Mesenchymal stem cell (in vitro differentiated cells and primary cell): ENCODE results near the gene POLR1H.
A peak's percentile ranks its signal among the peaks of the same experiment; 100 is the strongest.

Experiments
- DNase-seq: peaks from one replicate; pipeline ENCODE4 v3.0.0-alpha.2; 2013
- H2AFZ ChIP-seq: one replicate; pipeline ENCODE4 v1.6.1; 2013; ENCODE audit warnings: low read depth, mild to moderate bottlenecking, control low read depth, inconsistent platforms, low read length, moderate library complexity
- H2AK5ac ChIP-seq: 2 replicates; pipeline ENCODE4 v1.6.1; 2013; ENCODE audit warnings: low read length, moderate library complexity, mild to moderate bottlenecking, inconsistent platforms; ENCODE audit not compliant: severe bottlenecking
- H2BK120ac ChIP-seq: one replicate; pipeline ENCODE4 v1.6.1; 2013; ENCODE audit warnings: low read depth, mild to moderate bottlenecking, inconsistent platforms, low read length, moderate library complexity
- H2BK12ac ChIP-seq, 2 experiments: one replicate each; pipeline ENCODE4 v1.6.1; 2013; ENCODE audit warnings: inconsistent platforms in 2 of 2, low read length in 2 of 2, mild to moderate bottlenecking in 2 of 2, moderate library complexity in 2 of 2, control low read depth in 1 of 2
- H2BK15ac ChIP-seq: one replicate; pipeline ENCODE4 v1.6.1; 2013; ENCODE audit warnings: mild to moderate bottlenecking, low read depth, inconsistent platforms; ENCODE audit not compliant: poor library complexity, severe bottlenecking
- H2BK5ac ChIP-seq: 2 replicates; pipeline ENCODE4 v1.6.1; 2013; ENCODE audit warnings: low read depth, mild to moderate bottlenecking, low read length, control low read depth, inconsistent platforms; ENCODE audit not compliant: poor library complexity, severe bottlenecking
- H3K14ac ChIP-seq, 2 experiments: one replicate each; pipeline ENCODE4 v1.6.1; 2013; ENCODE audit warnings: inconsistent platforms in 2 of 2, low read length in 2 of 2, control low read depth in 1 of 2, mild to moderate bottlenecking in 1 of 2, moderate library complexity in 1 of 2
- H3K18ac ChIP-seq, 2 experiments: one replicate each; pipeline ENCODE4 v1.6.1; 2013; ENCODE audit warnings: inconsistent platforms in 2 of 2, low read length in 2 of 2, control low read depth in 1 of 2, low read depth in 1 of 2, mild to moderate bottlenecking in 1 of 2
- H3K23ac ChIP-seq, 2 experiments: one replicate each; pipeline ENCODE4 v1.6.1; 2013; ENCODE audit warnings: inconsistent platforms in 2 of 2, low read length in 2 of 2, mild to moderate bottlenecking in 2 of 2, moderate library complexity in 2 of 2, control low read depth in 1 of 2
- H3K27ac ChIP-seq: 2 replicates; pipeline ENCODE4 v1.5.1; 2013; ENCODE audit warnings: mild to moderate bottlenecking, moderate library complexity, low read length, control low read depth, inconsistent platforms; ENCODE audit not compliant: poor library complexity, severe bottlenecking
- H3K27me3 ChIP-seq, 2 experiments: 2 replicates each; pipeline versions ENCODE4 v1.6.1 to v1.7.0; 2013; ENCODE audit warnings: low read length in 2 of 2, mild to moderate bottlenecking in 2 of 2, moderate library complexity in 2 of 2, control low read depth in 1 of 2, inconsistent platforms in 1 of 2; ENCODE audit not compliant: control insufficient read depth in 1 of 2, insufficient read depth in 1 of 2
- H3K36me3 ChIP-seq, 2 experiments: 2 replicates each; pipeline versions ENCODE4 v1.6.1 to v1.7.0; 2013; ENCODE audit warnings: low read length in 2 of 2, control low read depth in 1 of 2, inconsistent platforms in 1 of 2, low read depth in 1 of 2, mild to moderate bottlenecking in 1 of 2; ENCODE audit not compliant: insufficient read depth in 2 of 2, control insufficient read depth in 1 of 2
- H3K4ac ChIP-seq, 2 experiments: one replicate each; pipeline ENCODE4 v1.6.1; 2013; ENCODE audit warnings: inconsistent platforms in 2 of 2, low read length in 2 of 2, mild to moderate bottlenecking in 2 of 2, moderate library complexity in 2 of 2, control low read depth in 1 of 2, low read depth in 1 of 2
- H3K4me1 ChIP-seq: 2 replicates; pipeline ENCODE4 v1.6.1; 2013; ENCODE audit warnings: low read depth, low read length, control low read depth; ENCODE audit not compliant: control insufficient read depth, insufficient read depth
- H3K4me2 ChIP-seq: 2 replicates; pipeline ENCODE4 v1.6.1; 2013; ENCODE audit warnings: low read length, mild to moderate bottlenecking, inconsistent platforms; ENCODE audit not compliant: poor library complexity, severe bottlenecking
- H3K4me3 ChIP-seq, 2 experiments: 2 replicates each; pipeline versions ENCODE4 v1.5.1 to v1.7.0; 2013; ENCODE audit warnings: low read length in 2 of 2, mild to moderate bottlenecking in 2 of 2, control low read depth in 1 of 2, low read depth in 1 of 2; ENCODE audit not compliant: insufficient read depth in 1 of 2
- H3K79me1 ChIP-seq: replicated peaks from 2 replicates; pipeline ENCODE4 v1.6.1; 2013; ENCODE audit warnings: mild to moderate bottlenecking, control low read depth, low read length, inconsistent platforms; ENCODE audit not compliant: poor library complexity, severe bottlenecking
- H3K9ac ChIP-seq: 2 replicates; pipeline ENCODE4 v1.7.0; 2013; ENCODE audit warnings: mild to moderate bottlenecking, low read length, moderate library complexity
- H3K9me3 ChIP-seq: 2 replicates; pipeline ENCODE4 v1.7.0; 2013; ENCODE audit warnings: mild to moderate bottlenecking, low read length; ENCODE audit not compliant: control insufficient read depth
- H4K8ac ChIP-seq: one replicate; pipeline ENCODE4 v1.6.1; 2013; ENCODE audit warnings: inconsistent platforms, mild to moderate bottlenecking, low read length, moderate library complexity
- H4K91ac ChIP-seq: one replicate; pipeline ENCODE4 v1.6.1; 2013; ENCODE audit warnings: mild to moderate bottlenecking, low read length, inconsistent platforms
- WGBS: methylation state at CpG from one replicate; pipeline ENCODE4 v1.1.7; 2013; ENCODE audit warnings: mixed read lengths; 5-methylcytosine and 5-hydroxymethylcytosine counted together

Gene POLR1H

GRCh38 chr6:30100585-30101443 is 39.7 kb downstream of the POLR1H start:
- Histone ChIP-seq H3K23ac (no peak overlapping the region), H3K4me3 (peak overlapping the region; percentile 37 to 76), H3K4me1 (peaks cover 23% of the 10 kb centered on the region), H2BK12ac (no peak overlapping the region), H2AK5ac (no peak overlapping the region), H3K27me3 (peaks cover 65 to 75% of the 10 kb centered on the region in 2 experiments), H4K91ac (no peak overlapping the region), H2AFZ (no peak overlapping the region), H2BK5ac (no peak overlapping the region), H3K36me3 (no peaks in the 10 kb centered on the region), H2BK15ac (peak overlapping the region; percentile 37), H3K18ac (no peak overlapping the region), H2BK120ac (no peak overlapping the region), H3K9ac (peak overlapping the region; percentile 25), H3K79me1 (no peaks in the 10 kb centered on the region), H3K27ac (no peak overlapping the region), H3K4ac (no peak overlapping the region), H3K14ac (peak overlapping the region in 1 of 2 experiments; percentile 26), H3K9me3 (no peaks in the 10 kb centered on the region), H3K4me2 (peak overlapping the region; percentile 69), H4K8ac (no peak overlapping the region)
- 7% methylated on average over 43 of the region's 47 CpGs for WGBS
- DNase-seq: no peak

GRCh38 chr6:30101444-30102413 is 40.7 kb downstream of the POLR1H start:
- peak overlapping the region; percentile 38 to 76 for H3K4me3 ChIP-seq
- H3K23ac ChIP-seq: peak overlapping the region in 1 of 2 experiments; percentile 83
- H3K14ac ChIP-seq: no peak overlapping the region
- peak; percentile 84 for DNase-seq
- no peak overlapping the region for H3K27ac ChIP-seq
- peak overlapping the region; percentile 86 for H3K9ac ChIP-seq
- no peaks in the 10 kb centered on the region for H3K9me3 ChIP-seq
- H3K79me1 ChIP-seq: no peaks in the 10 kb centered on the region
- no peak overlapping the region for H4K91ac ChIP-seq
- H3K4me1 ChIP-seq: peaks cover 23% of the 10 kb centered on the region
- peak overlapping the region; percentile 92 for H3K4me2 ChIP-seq
- no peak overlapping the region for H2AK5ac ChIP-seq
- no peak overlapping the region for H2BK15ac ChIP-seq
- peaks cover 66 to 80% of the 10 kb centered on the region in 2 experiments for H3K27me3 ChIP-seq
- peak overlapping the region in 1 of 2 experiments; percentile 82 for H3K18ac ChIP-seq
- H3K36me3 ChIP-seq: no peaks in the 10 kb centered on the region
- peak overlapping the region in 1 of 2 experiments; percentile 66 for H2BK12ac ChIP-seq
- H2BK5ac ChIP-seq: no peak overlapping the region
- 2% methylated on average over 46 of the region's 51 CpGs for WGBS
- no peak overlapping the region for H2BK120ac ChIP-seq
- H2AFZ ChIP-seq: peak overlapping the region; percentile 95
- H3K4ac ChIP-seq: no peak overlapping the region
- H4K8ac ChIP-seq: peak overlapping the region; percentile 78

- H3K79me1 ChIP-seq: no peaks in the 10 kb centered on the region
- peak overlapping the region in 1 of 2 experiments; percentile 76 for H3K4me3 ChIP-seq
- WGBS: 24% methylated on average over 10 of the region's 15 CpGs
Measured at GRCh38 chr6:30102414-30102969, 41.4 kb downstream of the POLR1H start.

More at GRCh38 chr6:30102414-30102969, 41.4 kb downstream of the POLR1H start:
- no peak overlapping the region for H2BK12ac ChIP-seq
- peak overlapping the region; percentile 92 for H3K4me2 ChIP-seq
- no peak overlapping the region for H2AK5ac ChIP-seq
- no peak overlapping the region for H2BK5ac ChIP-seq
- H3K4me1 ChIP-seq: peaks cover 23% of the 10 kb centered on the region
- H4K91ac ChIP-seq: no peak overlapping the region
- H2AFZ ChIP-seq: peak overlapping the region; percentile 95
- peak overlapping the region; percentile 78 for H4K8ac ChIP-seq
- no peaks in the 10 kb centered on the region for H3K36me3 ChIP-seq
- H3K9me3 ChIP-seq: no peaks in the 10 kb centered on the region
- peak overlapping the region in 1 of 2 experiments; percentile 82 for H3K18ac ChIP-seq
- DNase-seq: peak; percentile 68
- no peak overlapping the region for H2BK15ac ChIP-seq
- H2BK120ac ChIP-seq: no peak overlapping the region
- peaks cover 60 to 75% of the 10 kb centered on the region in 2 experiments for H3K27me3 ChIP-seq
- H3K14ac ChIP-seq: no peak overlapping the region
- H3K23ac ChIP-seq: no peak overlapping the region
- peak overlapping the region; percentile 86 for H3K9ac ChIP-seq
- H3K4ac ChIP-seq: no peak overlapping the region
- H3K27ac ChIP-seq: no peak overlapping the region
